SKM-1 treated with dmso at 0.1 percent for 144 hours (cell line): ENCODE data around the gene RBCK1.
"Not testable (repeated sequence)": the region's sequence is repeated elsewhere in the genome, so short reads cannot be mapped to it uniquely, and the experiment has no call there.

Source experiments
- DNase-seq: peaks from one replicate; lab custom pipeline; 2025; ENCODE audit not compliant: unreplicated experiment; lab: John Stamatoyannopoulos, UW

The RBCK1 gene

GRCh38 chr20:434661-435419, 26.7 kb downstream of the RBCK1 start:
- no peak for DNase-seq

DNA sequence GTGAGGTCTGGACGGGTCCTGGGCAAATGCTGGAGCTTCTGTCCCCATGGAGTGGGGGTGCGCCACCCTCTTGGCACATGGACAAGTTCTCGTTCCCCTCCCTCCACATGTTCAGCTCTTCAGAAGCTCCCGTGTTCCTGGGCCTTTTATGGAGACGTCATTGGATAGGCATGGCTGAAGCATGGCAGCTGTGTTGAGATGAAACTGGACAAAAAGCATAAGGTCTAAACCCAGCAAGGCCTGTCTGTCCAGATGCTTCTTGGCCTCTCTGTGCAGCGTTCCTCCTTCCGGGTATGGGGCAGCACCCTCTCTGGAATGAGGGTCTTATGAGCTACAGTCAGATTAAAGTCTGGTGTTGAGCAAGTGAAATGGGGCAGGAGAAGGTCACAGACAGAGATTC, 27.5 kb downstream of the RBCK1 start:
- no peak for DNase-seq

DNA sequence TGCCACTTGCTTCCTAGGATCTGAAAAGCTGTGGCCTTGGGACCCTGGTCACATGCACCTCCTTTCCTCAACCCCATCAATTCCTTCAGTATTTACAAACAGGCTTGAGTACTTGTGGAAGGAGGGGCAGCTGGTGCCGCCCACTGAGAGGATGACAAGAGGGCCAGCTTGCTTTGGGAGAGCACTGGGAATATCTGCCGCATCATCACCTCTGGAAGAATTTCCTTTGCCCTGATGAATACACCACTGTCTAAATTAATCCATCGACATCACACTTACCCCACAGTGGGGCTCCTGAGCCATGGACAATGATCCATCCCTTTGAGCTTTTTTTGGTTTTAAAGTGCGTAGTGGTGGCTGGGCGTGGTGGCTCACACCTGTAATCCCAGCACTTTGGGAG, 28.4 kb downstream of the RBCK1 start:
- no peak for DNase-seq

- DNase-seq = peak; percentile 1
Measured at GRCh38 chr20:437787-438486, 29.8 kb downstream of the RBCK1 start.

GRCh38 chr20:438571-439469, 30.7 kb downstream of the RBCK1 start:
- DNase-seq = peak; percentile 42

DNA sequence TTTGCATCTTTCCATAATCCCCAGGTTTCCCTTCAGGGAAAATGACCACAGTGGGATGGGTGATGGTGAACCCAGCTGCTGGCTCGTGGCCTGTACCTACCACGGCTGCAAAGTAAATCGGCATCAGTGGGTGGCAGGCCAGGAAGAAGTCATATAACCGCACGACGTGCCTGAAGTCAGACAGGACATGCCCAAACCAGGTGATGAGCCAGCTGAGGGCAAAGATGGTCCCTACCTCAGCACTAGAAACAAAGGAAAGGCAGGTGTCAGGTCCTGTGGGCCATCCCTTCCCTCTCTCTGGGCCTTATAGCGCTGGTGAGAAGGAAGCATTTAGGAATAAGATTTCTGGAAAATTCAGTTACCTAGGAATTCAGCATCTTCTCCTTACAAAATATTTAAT, 32.0 kb downstream of the RBCK1 start:
- DNase-seq = no peak

- DNase-seq = no peak
Measured at GRCh38 chr20:440636-441035, 32.5 kb downstream of the RBCK1 start.

DNA sequence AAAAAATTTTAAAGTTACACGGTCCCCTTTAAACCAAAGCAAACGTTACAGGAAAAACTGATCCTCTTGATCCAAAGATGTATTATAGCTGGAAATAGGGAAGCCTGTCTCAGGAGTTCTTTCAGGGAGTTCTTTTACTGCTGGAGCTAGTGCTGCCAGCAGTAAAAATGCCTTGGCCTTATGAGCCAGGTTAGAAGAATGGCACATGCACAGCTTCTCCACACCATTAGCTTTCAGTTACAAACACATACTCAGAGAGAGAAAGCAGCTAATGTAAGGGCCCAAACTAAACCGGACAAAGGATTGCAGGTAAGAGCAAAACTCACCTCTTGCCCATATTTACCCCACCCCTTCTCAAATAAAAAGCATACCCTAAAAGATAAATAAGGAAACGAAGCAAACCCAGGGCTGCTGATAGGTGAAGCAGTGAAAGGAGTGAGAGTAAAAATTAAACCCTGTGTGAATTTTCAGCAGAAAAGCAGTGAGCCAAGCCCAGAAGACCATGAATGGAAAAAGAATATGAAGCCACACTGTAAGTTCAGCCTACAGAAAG, 35.2 kb downstream of the RBCK1 start:
- DNase-seq = no peak

- no peak for DNase-seq
Measured at GRCh38 chr20:444117-444516, 36.0 kb downstream of the RBCK1 start.

DNA sequence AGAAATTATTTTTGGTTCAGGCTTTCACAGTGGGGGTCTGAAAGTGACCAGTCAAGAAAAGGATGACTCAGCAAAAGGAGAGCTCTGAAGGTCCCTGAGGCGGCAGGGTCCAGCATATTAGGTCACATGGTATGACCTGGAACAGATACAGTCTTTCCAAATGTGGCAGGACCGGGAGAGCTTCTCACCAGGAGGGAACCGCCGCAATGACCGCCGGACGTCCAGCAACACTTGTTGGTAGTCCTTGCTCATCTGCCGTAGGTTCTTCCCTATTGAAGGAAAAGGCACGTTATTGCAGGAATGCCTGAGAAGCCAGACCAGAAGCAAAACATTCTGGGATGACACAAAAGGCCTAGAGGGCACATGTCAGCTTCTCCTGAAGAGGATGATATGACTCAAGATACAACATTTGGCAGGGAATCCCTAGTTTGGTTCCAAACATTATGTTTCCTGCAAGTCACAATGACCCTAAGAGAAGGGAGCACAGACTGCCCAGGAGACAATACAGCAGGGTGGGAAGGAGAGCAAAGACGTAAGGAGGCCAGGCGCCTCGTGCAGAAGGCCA, 36.8 kb downstream of the RBCK1 start:
- no peak for DNase-seq

DNA sequence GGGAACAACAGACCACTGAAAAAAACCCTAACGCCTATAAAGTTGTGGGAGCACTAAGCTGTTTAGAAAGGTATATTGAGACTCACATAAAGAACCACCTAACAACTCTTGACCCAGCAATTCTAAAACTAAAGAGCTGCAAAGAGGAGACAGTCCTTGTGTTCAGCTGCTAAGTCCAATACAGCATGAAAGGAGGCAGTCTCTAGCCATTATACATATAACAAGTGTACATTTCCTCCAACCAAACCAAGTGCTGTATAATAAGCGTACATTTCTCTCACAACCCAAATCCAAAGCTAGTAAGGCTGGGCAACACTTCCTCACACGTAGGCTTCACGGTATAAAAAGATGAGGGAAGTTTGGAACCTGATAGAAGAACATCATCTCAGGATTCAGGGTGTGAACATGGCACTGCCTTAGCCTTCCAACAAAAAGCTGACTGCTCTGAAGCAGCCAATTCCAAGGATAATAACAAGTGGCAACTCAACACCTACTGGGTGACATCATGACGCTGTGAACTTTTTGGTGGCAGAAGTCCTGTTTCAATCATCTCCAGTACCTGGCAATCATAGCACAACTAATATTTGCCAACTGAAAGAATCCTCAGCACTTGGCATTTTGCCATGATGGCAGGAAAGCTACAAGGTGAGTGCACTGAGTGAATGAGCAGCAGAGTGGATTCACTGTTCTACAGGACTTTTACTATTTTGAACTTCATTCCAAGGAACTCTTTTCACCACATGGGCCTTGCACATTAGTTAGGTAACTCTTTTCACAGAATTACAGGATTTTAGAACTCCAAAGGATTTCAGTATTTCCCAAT, 37.6 kb downstream of the RBCK1 start:
- no peak for DNase-seq

- DNase-seq = not testable (repeated sequence)
Measured at GRCh38 chr20:452021-452420, 43.9 kb downstream of the RBCK1 start.

- no peak for DNase-seq
Measured at GRCh38 chr20:454951-455350, 46.9 kb downstream of the RBCK1 start.

DNA sequence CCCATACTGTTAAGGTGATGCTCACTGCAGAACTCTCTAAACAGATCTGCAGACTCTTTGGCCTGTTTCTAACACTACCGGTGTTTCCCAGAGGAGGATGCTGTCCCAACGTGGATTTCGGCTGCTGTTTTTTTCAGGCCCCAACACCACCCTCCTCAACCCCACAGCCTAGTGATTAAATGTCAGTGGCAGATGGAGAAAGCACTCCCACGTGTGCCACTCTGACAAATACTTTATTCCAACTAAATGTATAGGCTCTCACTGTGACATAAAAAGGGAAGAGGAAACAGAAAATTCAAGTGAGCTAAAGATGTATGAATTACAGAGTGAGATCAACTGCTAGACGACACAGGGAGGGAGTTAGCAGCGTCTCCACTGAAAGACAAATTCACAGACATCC, 50.7 kb downstream of the RBCK1 start:
- DNase-seq = no peak

DNA sequence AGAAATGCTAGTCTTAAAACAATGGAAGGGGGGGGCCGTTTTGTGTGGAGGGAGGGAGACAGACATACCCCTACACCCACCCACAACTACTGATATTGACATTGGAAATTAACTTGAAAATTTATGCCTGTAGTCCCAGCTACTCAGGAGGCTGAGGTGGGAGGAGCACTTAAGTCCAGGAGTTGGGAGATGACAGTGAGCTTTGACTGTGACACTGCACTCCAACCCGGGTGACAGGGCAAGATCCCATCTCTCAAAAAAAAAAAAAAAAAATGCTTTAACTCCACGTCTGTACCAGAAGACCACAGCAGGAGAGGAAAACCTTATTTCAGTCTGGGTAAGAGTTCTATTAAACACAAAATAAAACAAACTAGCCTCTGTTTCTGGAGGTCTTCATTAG, 52.1 kb downstream of the RBCK1 start:
- DNase-seq = no peak

DNA sequence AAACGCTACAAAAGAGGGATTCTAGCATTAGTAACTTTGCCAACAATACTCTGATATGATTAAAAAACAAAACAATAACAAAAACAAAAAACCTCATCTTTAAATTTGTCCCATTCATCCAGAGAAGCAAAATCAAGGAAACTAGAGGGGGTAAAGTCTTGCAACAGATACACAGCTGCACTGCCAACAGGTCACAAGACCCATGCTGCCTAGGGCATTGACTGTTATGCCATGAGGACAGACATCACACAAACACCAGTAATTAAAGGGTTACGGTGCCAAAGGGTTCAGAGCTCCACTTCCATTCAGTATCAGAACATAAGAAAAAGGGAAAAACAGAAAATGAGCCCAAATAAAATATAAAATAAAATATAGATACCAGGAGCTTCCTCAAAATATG, 52.6 kb downstream of the RBCK1 start:
- DNase-seq = no peak

DNA sequence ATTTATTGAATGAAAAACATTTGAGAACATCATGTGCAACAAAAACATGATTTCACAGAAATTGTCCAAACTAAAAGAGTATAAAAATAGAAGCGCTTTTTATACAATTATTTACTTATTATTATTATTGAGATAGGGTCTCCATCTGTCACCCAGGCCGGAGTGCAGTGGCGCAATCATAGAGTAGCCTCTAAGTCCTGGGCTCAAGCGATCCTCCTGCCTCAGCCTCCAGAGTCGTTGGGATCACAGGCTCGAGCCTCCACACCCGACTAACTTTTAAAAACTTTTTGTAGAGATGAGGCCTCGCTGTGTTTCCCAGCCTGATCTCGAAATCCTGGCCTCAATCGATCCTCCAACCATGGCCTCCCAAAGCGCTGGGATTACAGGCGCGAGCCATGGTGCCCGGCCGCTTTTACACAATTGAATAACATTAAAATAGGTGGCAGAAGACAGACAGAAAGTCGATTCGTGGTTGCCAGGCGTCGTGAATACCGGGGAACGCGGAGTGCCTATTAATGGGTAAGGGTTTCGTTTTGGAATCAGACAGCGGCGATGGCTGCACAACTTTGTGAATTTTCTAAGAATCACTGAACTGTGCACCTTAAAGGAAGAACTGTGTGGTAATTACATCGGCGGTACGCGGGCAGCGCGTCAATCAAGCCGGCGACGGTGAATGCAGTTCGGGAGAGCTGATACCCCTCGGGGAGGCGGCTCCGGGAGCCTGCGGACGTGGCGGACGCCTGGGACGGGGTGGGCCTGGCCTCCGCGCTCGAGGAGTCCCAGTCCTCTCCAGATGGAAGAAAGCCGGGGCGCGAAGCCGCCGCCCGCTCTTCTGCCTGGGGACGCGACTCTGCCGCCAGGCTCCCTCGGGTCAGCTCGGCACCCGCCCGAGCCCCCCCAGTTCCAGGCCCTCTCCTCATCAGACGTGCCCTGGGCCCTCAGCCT, 53.4 kb downstream of the RBCK1 start:
- DNase-seq = no peak

GRCh38 chr20:462199-462991, 54.3 kb downstream of the RBCK1 start, which contains the start of gene TBC1D20:
TSS of gene TBC1D20 (minus strand) at chr20:462533. CDS start at chr20:462405, 128 bp downstream.
- peak; percentile 46 for DNase-seq
